Tibial nerve (tissue), 4 donors: ENCODE measurements around the gene EYA3.

Experiments used
- EP300 ChIP-seq, 2 donors: sonication (generic); formaldehyde crosslinking; IDR thresholded peaks; one replicate each; pipeline ENCODE4 v1.6.1; 2017; ENCODE audit warnings: antibody characterized with exemption in 2 of 2, mild to moderate bottlenecking in 1 of 2
- POLR2A ChIP-seq, 2 donors: fragments of 450-650 bp; IDR thresholded peaks; one replicate each; pipeline ENCODE4 v1.6.1; 2017; ENCODE audit warnings: antibody characterized with exemption in 2 of 2, mild to moderate bottlenecking in 2 of 2, moderate library complexity in 2 of 2
- TF ChIP-seq, protein P1 (sequence below), 5 experiments: fragments of 200-600 bp in 3 of 5; fragments of 450-650 bp in 2 of 5; sonication (generic) in 3 of 5; IDR thresholded peaks; one replicate each; pipeline ENCODE4 v1.5.1; 2016 to 2019; ENCODE audit warnings: antibody characterized with exemption in 5 of 5, mild to moderate bottlenecking in 3 of 5, moderate library complexity in 2 of 5

GRCh38 chr1:28113242-28113572 is 24.8 kb upstream of the EYA3 start:
- TF ChIP-seq, protein P1, sequence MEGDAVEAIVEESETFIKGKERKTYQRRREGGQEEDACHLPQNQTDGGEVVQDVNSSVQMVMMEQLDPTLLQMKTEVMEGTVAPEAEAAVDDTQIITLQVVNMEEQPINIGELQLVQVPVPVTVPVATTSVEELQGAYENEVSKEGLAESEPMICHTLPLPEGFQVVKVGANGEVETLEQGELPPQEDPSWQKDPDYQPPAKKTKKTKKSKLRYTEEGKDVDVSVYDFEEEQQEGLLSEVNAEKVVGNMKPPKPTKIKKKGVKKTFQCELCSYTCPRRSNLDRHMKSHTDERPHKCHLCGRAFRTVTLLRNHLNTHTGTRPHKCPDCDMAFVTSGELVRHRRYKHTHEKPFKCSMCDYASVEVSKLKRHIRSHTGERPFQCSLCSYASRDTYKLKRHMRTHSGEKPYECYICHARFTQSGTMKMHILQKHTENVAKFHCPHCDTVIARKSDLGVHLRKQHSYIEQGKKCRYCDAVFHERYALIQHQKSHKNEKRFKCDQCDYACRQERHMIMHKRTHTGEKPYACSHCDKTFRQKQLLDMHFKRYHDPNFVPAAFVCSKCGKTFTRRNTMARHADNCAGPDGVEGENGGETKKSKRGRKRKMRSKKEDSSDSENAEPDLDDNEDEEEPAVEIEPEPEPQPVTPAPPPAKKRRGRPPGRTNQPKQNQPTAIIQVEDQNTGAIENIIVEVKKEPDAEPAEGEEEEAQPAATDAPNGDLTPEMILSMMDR (IDR thresholded peaks at IDR 0.05), result no peak
- TF ChIP-seq POLR2A (IDR thresholded peaks at IDR 0.05) (no peak), EP300 (IDR thresholded peaks at IDR 0.05) (no peak)
